ENCODE data around the gene RPS2.

RPS2 gene

DNA sequence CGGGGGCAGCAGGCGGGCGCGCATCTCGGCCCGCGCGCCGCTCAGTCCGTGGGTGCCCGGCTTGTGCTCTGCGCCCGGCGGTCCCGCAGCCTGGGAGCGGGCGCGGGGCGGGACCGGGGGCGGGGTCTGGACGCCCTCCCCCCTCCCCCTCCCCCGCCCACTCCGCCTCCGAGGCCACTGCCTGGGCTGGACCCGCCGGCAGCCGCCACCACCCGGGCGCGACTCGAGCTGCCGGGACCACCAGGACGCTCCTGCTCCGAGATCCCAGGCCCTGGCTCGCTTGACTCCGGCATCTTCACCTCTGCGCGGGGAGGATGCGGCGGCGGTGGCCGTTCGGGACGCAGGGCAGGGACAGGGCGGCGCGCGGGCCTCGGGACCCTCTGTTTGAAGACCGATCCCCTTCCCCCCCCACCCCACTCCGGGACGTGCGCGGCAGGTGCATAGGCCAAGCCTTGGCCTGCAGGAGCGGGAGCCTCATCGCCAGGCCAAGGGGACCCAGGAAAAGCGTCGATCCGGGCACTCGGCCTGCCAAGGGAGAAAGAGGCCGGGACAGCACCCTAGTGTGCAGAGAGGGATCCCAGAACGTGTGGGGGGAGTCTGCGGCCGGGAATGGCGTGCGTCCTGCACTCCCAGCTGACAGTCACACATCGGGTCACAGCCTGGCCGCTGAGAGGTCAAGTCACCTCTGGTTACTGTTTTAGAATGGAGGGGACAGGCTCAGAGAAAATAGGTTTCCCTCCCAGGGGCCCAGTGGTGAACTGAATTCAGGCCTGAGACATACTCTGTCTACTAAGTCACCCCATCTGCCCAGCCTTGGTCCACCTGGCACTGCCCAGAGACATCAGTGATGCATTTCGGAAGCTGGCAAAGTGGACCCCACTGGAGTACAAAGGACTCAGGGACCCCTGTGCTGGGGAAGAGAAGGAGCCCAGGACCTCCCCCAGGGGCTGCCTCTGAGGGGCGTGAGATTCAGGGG is 46.0 kb downstream of the RPS2 start, which contains the start of gene HS3ST6:
TSS of gene HS3ST6 (minus strand) at position 65 of the 976 bp plus-strand sequence. CDS start 92 bp downstream, outside the sequence.
- no peak for DNase-seq

DNA sequence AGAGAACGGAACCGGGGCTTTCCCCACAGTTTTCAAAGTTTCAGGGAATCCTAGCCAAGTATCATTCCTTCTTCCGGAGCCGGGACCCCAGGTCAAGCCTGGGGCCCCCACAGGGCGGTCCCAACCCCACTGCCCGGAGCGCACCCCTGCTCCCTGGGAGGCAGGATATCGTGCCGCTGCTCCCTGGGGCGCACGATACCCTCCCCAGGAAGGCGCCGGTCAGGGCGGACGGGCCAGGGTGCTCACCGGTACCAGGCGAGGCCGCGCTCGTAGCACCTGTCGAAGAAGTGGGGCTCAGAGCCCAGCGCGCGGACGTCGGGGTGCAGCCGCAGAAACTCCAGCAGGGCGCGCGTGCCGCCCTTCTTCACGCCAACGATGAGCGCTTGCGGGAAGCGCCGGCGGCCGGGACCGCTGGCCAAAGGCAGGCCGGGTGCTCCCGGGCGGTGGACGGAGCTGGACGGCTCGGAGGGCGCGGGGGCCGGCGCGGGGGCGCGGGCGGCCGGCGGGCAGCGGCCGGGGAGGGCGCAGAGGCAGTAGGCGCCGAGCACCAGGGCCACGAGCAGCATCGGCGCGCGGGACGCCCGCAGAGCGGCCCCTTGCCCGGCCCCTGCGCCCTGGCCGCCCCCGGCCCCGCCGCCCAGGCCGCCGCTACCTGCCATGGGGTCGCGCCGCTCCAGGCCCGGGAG is 46.8 kb downstream of the RPS2 start:
- DNase-seq: no peak

DNA sequence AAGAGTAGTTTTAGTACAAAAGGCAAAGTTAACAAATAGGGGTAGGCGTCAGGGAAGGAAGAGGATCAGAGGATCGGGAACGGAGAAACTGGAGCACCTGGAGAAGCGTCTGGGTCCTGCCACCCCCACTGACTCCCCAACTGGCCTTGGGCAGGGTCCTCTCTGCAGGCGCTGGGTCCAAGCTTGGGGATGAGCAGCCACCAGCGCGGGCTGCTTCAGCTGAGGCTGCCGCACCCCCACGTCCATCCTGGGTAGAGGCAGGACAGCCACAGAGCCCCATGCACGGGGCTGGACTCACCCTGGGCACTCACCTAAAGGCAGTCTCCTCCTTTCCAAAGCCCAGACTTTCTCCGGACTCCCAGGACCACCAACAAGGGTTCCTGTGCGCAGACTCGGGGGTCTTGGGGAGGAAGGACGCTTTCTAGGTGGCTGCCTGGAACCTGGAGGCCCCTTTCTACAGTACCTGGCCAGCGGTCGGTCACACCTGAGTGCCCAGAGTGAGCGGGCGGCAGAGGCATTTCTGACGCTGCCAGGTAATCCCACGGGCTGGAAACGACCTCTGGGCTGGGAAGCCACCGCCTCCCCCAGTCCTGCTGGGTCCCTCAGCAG is 47.5 kb downstream of the RPS2 start:
- DNase-seq: no peak

DNA sequence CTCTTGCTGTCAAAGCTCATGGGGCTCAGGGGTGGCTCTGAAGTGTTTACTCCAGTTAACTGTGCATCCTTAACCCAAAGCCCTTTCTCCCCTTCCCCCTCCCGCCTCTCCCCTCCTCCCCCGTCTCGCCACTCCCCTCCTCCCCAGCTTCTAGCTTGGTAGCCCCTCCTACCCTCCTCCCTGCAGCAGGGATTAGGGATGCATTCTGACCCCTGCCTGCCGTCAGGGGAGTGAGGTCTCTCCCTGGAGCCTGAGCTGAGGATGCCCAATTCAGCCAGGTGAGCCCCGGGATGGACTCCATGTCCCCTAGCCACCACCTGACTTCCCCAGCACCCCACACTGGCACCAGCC is 48.0 kb downstream of the RPS2 start:
- DNase-seq: no peak

DNA sequence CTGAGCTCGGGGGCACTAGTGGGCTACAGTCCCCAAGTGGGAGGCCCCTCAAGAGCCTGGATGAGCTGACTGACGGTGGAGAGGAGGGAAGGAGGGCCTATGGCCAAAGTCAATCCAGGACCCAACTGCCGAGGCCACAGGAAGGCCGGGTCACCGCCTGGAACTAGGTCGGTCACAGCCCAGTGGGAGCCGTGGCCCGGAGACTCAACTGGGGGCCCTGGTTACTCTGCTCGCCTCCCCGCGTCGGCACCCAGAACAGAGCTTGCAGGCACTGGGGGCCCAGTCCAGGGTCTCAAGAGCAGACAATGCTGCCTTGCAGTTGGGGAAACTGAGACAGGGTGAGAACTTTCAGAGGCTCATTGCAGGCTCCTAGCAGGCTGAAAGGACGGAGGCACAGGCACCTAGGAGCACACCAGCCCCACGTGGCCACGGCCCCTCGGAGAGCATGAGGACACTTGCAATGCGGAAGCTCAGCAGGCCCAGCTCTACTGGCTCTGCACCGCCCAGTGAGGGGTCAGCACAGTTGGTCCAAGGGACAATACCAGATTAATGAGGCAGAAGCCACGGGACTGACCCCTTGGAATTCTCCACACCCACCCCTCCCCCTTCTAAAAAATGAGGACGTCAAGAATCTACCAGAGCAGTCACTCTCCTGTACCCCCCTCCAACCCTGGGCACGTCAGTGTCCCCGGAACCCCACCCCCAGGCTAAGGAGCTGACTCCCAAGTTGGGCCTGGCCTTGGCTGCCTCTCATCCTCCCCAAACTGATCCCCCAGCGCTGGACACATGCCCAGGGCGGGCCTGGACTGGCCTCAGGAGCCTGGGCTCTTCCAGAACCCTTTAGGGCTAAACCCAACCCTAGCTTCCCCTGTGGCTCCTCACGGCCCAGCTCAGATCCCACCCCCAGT is 48.6 kb downstream of the RPS2 start:
- DNase-seq: no peak

DNA sequence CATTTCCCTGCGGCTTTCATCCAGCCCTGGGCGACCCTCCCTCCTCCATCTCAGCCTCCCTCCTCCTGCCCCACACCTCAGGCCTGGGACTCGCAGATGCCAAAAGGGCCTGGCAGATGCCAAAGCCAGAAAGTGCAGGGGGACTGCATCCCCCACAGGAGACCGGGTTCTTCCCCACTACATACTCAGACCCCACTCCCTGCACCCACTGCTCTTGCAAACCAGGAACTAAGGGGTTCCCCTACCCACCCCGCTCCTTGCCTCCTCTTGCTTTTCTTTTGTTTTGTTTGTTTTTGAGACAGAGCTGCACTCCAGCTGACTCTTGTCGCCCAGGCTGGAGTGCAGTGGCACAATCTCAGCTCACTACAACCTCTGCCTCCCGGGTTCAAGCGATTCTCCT is 49.6 kb downstream of the RPS2 start:
- no peak for DNase-seq

DNA sequence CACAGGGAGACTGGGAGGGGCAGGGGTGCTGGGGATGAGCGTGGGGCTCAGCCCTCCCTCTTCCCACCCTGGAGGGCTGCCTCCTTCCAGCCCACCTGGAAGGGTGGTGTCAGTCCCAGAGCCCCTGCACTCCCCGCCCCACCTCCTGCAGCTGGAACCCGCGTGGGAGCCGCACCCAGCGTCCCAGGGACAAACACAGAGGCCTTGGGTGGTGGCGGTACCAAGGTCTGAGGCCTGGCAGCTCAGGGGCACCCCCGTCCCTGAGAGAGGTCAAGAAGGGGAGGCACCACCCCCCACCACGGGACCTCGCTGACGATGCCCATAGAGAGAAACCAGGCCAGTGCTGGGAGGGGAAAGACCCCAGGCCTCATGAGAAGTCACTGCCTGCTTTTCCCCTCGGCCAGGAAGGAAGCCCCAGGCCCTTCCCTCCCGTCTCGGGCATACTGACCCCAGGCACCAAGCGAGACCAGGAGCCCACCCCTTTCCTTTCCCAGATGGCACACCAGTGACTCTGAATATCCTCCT is 50.5 kb downstream of the RPS2 start:
- no peak for DNase-seq

DNA sequence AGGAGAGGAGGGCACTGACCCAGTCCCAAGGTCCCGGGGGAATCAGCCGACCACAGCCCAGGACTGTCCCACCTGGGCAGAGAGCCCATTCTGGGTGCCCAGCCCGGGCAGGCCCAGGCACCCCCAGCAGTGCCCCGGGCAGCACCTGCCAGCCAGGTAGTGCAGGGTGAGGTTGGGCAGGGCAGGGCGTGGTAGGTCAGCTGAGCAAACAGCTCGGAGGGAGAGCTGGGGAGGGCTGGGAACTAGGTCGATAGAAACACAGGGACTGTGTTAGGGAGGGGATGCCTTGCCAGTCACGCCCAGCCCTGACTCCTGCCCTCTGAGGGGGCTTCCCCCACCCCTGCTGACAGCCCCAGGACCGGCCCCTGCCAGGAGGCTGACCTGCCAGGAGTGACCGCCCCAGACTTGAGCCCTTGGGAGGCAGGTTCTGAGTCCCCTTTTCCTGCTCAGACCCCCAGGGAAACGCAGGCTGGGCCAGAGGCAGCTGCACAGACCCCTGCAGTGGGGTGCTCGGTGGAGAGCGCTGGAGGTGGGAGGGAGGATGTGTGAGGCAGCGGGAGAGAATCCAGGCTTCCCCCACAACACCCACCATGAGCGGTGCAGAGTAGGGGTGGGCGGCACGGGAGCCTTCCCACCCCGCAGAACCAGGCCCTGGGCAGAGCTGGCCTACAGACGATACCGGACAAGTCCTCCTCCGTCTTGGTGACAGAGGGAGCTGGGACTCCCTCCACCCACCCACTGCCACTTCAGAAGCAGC is 51.1 kb downstream of the RPS2 start:
- DNase-seq: no peak

DNA sequence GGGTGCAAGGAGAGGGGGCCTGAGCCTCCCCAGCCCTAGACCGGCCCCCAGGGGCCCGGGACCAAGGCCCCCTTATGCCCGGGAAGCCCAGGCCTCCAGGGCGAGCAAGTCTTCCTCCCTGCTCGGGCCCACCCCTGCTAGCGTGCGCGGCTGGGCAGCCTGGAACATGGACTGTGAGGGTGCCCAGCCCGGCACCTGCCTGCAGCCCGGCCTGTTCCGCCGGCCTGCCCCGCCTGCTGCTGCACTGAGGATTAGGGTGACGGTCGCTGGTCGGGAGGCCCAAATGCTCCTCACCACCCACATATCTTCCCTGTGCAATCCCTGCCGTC is 52.4 kb downstream of the RPS2 start:
- no peak for DNase-seq

All from stimulated activated CD4-positive, alpha-beta T cell treated with anti-CD3 and anti-CD28 coated beads, Interleukin-12 subunit alpha, Interleukin-12 subunit beta, amount 100 ng/mL, for 4 hours (primary cell).